Central memory CD4-positive, alpha-beta T cell (primary cell): ENCODE data around the gene CMAS.
A peak's percentile ranks its signal among the peaks of the same experiment; 100 is the strongest.
"Not testable (repeated sequence)": the region's sequence is repeated elsewhere in the genome, so short reads cannot be mapped to it uniquely, and the experiment has no call there.

Source experiments
- DNase-seq: peaks from one replicate; pipeline ENCODE4 v3.0.0; 2022

Gene CMAS

GRCh38 chr12:22047494-22047893, 1.5 kb downstream of the CMAS start:
- no peak for DNase-seq

- DNase-seq, result no peak
Observed at GRCh38 chr12:22048351-22049041, 2.5 kb downstream of the CMAS start.

GRCh38 chr12:22050078-22050477, 4.1 kb downstream of the CMAS start:
- no peak for DNase-seq

GRCh38 chr12:22051114-22051698, 5.2 kb downstream of the CMAS start:
- DNase-seq, result no peak

- not testable (repeated sequence) for DNase-seq
Observed at GRCh38 chr12:22052994-22053393, 7.0 kb downstream of the CMAS start.

GRCh38 chr12:22054155-22054554, 8.1 kb downstream of the CMAS start:
- no peak for DNase-seq

- no peak for DNase-seq
Observed at GRCh38 chr12:22056607-22057006, 10.6 kb downstream of the CMAS start.

- no peak for DNase-seq
Observed at GRCh38 chr12:22059976-22060647, 14.1 kb downstream of the CMAS start.

GRCh38 chr12:22064968-22065367, 18.9 kb downstream of the CMAS start:
- no peak for DNase-seq

- DNase-seq, result no peak
Observed at GRCh38 chr12:22066310-22066709, 20.3 kb downstream of the CMAS start.

GRCh38 chr12:22069851-22070250, 23.8 kb downstream of the CMAS start:
- no peak for DNase-seq

- no peak for DNase-seq
Observed at GRCh38 chr12:22082190-22082701, 36.2 kb downstream of the CMAS start.

GRCh38 chr12:22083167-22083566, 37.1 kb downstream of the CMAS start:
- peak; percentile 48 for DNase-seq

- DNase-seq, result no peak
Observed at GRCh38 chr12:22084852-22085251, 38.8 kb downstream of the CMAS start.

- DNase-seq, result no peak
Observed at GRCh38 chr12:22088886-22089285, 42.9 kb downstream of the CMAS start.

GRCh38 chr12:22089486-22089885, 43.5 kb downstream of the CMAS start:
- no peak for DNase-seq

GRCh38 chr12:22099062-22099461, 53.0 kb downstream of the CMAS start:
- not testable (repeated sequence) for DNase-seq

- DNase-seq, result peak; percentile 33
Observed at GRCh38 chr12:22100958-22101748, 55.1 kb downstream of the CMAS start.

GRCh38 chr12:22101749-22102243, 55.8 kb downstream of the CMAS start:
- no peak for DNase-seq

- no peak for DNase-seq
Observed at GRCh38 chr12:22103418-22103817, 57.4 kb downstream of the CMAS start.

GRCh38 chr12:22105542-22105941, 59.5 kb downstream of the CMAS start:
- no peak for DNase-seq

GRCh38 chr12:22110176-22110575, 64.2 kb downstream of the CMAS start:
- peak; percentile 7 for DNase-seq
